ENCODE results near the gene ARPP19.
"Not testable (repeated sequence)": the region's sequence is repeated elsewhere in the genome, so short reads cannot be mapped to it uniquely, and the experiment has no call there.

ARPP19 gene

DNA sequence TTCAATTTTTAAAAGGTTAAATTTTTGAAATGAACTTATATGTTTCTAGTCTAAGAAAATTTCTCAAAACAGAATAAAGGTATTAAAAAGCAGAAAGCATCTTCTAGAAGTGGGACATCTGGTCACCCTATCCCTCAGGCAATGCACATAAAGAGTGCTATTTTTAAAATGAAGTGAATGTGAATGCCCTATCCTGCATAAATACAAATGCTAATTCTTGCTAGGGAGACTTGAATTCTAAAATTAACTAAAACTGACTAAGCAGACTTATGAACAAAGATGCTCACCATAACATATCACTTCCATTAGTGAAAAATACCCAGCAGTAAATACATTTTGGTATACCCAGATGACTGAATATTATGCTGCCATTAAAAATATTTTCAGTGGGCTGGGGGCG lies 51.8 kb downstream of the ARPP19 start:
- ATAC-seq: no peak
- TF ChIP-seq PPARA (CRISPR knock-in tag; IDR thresholded peaks at IDR 0.05; ENCODE audit: borderline replicate concordance): no peak
- no peak for TF ChIP-seq RARB (CRISPR knock-in tag; IDR thresholded peaks at IDR 0.05)

DNA sequence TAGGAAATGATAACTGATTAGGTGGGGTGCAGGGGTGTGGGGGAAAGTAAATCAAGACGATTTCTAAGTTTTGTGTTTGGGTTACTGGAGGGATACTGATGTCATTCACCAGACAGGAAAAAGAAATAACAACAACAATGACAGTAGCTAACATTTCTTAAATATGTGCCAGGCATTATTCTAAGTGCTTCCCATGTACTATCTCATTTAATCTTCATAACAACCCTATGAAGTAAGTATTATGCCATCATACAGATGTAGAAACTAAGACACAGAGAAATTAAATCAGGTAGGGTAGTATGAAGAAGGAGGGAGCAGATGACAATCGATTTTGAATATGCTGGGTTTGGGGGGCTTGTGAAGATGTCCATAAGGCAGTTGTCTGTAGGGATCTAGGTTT lies 53.5 kb downstream of the ARPP19 start:
- no peak for ATAC-seq
- TF ChIP-seq RARB (CRISPR knock-in tag; IDR thresholded peaks at IDR 0.05) (no peak), ZNF8 (CRISPR knock-in tag; IDR thresholded peaks at IDR 0.05) (no peak), ZNF565 (CRISPR knock-in tag; conservative IDR thresholded peaks at IDR 0.05; ENCODE audit: low read depth) (no peak), TOX (CRISPR knock-in tag; IDR thresholded peaks at IDR 0.05; ENCODE audit: borderline replicate concordance) (no peak), CSDC2 (CRISPR knock-in tag; IDR thresholded peaks at IDR 0.05) (no peak), PPARA (CRISPR knock-in tag; IDR thresholded peaks at IDR 0.05; ENCODE audit: borderline replicate concordance) (no peak)
- TF ChIP-seq, protein P1, sequence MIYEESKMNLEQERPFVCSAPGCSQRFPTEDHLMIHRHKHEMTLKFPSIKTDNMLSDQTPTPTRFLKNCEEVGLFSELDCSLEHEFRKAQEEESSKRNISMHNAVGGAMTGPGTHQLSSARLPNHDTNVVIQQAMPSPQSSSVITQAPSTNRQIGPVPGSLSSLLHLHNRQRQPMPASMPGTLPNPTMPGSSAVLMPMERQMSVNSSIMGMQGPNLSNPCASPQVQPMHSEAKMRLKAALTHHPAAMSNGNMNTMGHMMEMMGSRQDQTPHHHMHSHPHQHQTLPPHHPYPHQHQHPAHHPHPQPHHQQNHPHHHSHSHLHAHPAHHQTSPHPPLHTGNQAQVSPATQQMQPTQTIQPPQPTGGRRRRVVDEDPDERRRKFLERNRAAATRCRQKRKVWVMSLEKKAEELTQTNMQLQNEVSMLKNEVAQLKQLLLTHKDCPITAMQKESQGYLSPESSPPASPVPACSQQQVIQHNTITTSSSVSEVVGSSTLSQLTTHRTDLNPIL (CRISPR knock-in tag; IDR thresholded peaks at IDR 0.05; ENCODE audit: low read depth): no peak

DNA sequence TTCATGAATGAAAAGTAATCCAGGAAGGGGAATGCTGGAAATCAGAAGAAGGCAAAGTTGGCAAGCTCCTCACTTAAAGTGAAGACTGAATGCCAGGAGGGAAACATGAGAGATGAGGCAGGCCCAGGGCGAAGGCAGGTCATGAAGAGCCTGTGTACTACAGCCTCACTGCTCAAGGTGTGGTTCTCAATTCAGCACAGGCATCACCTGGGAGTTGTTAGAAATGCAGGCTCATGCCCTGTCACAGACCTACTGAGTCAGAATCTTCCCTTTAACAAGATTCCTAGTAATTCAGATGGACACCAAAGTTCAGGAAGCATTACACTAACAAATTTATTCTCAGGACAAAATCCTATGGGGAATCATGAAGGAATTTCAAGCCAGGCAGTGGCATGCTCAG lies 54.3 kb downstream of the ARPP19 start:
- no peak for ATAC-seq
- TF ChIP-seq, protein P1 (CRISPR knock-in tag; IDR thresholded peaks at IDR 0.05; ENCODE audit: low read depth): no peak
- TF ChIP-seq, protein P2, sequence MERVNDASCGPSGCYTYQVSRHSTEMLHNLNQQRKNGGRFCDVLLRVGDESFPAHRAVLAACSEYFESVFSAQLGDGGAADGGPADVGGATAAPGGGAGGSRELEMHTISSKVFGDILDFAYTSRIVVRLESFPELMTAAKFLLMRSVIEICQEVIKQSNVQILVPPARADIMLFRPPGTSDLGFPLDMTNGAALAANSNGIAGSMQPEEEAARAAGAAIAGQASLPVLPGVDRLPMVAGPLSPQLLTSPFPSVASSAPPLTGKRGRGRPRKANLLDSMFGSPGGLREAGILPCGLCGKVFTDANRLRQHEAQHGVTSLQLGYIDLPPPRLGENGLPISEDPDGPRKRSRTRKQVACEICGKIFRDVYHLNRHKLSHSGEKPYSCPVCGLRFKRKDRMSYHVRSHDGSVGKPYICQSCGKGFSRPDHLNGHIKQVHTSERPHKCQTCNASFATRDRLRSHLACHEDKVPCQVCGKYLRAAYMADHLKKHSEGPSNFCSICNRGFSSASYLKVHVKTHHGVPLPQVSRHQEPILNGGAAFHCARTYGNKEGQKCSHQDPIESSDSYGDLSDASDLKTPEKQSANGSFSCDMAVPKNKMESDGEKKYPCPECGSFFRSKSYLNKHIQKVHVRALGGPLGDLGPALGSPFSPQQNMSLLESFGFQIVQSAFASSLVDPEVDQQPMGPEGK (CRISPR knock-in tag; IDR thresholded peaks at IDR 0.05; ENCODE audit: borderline replicate concordance): no peak
- TF ChIP-seq ZFP30 (CRISPR knock-in tag; IDR thresholded peaks at IDR 0.05): no peak
- TF ChIP-seq, protein P3, sequence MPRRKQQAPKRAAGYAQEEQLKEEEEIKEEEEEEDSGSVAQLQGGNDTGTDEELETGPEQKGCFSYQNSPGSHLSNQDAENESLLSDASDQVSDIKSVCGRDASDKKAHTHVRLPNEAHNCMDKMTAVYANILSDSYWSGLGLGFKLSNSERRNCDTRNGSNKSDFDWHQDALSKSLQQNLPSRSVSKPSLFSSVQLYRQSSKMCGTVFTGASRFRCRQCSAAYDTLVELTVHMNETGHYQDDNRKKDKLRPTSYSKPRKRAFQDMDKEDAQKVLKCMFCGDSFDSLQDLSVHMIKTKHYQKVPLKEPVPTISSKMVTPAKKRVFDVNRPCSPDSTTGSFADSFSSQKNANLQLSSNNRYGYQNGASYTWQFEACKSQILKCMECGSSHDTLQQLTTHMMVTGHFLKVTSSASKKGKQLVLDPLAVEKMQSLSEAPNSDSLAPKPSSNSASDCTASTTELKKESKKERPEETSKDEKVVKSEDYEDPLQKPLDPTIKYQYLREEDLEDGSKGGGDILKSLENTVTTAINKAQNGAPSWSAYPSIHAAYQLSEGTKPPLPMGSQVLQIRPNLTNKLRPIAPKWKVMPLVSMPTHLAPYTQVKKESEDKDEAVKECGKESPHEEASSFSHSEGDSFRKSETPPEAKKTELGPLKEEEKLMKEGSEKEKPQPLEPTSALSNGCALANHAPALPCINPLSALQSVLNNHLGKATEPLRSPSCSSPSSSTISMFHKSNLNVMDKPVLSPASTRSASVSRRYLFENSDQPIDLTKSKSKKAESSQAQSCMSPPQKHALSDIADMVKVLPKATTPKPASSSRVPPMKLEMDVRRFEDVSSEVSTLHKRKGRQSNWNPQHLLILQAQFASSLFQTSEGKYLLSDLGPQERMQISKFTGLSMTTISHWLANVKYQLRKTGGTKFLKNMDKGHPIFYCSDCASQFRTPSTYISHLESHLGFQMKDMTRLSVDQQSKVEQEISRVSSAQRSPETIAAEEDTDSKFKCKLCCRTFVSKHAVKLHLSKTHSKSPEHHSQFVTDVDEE (CRISPR knock-in tag; IDR thresholded peaks at IDR 0.05): no peak
- no peak for TF ChIP-seq TOX (CRISPR knock-in tag; IDR thresholded peaks at IDR 0.05; ENCODE audit: borderline replicate concordance)
- TF ChIP-seq RARB (CRISPR knock-in tag; IDR thresholded peaks at IDR 0.05): no peak
- no peak for TF ChIP-seq ZC3H10 (CRISPR knock-in tag; IDR thresholded peaks at IDR 0.05)
- TF ChIP-seq, protein P4, sequence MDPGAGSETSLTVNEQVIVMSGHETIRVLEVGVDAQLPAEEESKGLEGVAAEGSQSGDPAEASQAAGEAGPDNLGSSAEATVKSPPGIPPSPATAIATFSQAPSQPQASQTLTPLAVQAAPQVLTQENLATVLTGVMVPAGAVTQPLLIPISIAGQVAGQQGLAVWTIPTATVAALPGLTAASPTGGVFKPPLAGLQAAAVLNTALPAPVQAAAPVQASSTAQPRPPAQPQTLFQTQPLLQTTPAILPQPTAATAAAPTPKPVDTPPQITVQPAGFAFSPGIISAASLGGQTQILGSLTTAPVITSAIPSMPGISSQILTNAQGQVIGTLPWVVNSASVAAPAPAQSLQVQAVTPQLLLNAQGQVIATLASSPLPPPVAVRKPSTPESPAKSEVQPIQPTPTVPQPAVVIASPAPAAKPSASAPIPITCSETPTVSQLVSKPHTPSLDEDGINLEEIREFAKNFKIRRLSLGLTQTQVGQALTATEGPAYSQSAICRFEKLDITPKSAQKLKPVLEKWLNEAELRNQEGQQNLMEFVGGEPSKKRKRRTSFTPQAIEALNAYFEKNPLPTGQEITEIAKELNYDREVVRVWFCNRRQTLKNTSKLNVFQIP (CRISPR knock-in tag; IDR thresholded peaks at IDR 0.05; ENCODE audit: borderline replicate concordance, low read depth): no peak
- TF ChIP-seq OSR1 (CRISPR knock-in tag; IDR thresholded peaks at IDR 0.05): no peak
- TF ChIP-seq ZNF8 (CRISPR knock-in tag; IDR thresholded peaks at IDR 0.05): no peak
- no peak for TF ChIP-seq CSDC2 (CRISPR knock-in tag; IDR thresholded peaks at IDR 0.05)
- no peak for TF ChIP-seq PPARA (CRISPR knock-in tag; IDR thresholded peaks at IDR 0.05; ENCODE audit: borderline replicate concordance)
- no peak for TF ChIP-seq ZNF565 (CRISPR knock-in tag; conservative IDR thresholded peaks at IDR 0.05; ENCODE audit: low read depth)
- no peak for TF ChIP-seq GLIS3 (CRISPR knock-in tag; IDR thresholded peaks at IDR 0.05)
- no peak for TF ChIP-seq ZNF70 (CRISPR knock-in tag; IDR thresholded peaks at IDR 0.05)
- TF ChIP-seq ESRRG (CRISPR knock-in tag; IDR thresholded peaks at IDR 0.05): no peak
- TF ChIP-seq ZFP3 (CRISPR knock-in tag; IDR thresholded peaks at IDR 0.05): no peak

DNA sequence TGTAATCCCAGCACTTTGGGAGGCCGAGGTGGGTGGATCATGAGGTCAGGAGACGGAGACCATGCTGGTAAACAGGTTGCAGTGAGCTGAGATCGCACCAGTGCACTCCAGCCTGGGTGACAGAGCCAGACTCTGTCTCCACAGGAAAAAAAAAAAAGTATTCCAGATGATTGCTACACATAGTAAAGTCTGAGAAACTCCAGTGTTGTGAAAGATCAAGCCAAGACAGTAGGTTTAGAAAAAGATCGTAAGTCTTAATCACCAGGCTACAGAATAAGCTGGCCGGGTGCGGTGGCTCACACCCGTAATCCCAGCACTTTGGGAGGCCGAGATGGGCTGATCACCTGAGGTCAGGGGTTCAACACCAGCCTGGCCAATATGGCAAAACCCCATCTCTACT lies 56.0 kb downstream of the ARPP19 start:
- not testable (repeated sequence) for ATAC-seq

DNA sequence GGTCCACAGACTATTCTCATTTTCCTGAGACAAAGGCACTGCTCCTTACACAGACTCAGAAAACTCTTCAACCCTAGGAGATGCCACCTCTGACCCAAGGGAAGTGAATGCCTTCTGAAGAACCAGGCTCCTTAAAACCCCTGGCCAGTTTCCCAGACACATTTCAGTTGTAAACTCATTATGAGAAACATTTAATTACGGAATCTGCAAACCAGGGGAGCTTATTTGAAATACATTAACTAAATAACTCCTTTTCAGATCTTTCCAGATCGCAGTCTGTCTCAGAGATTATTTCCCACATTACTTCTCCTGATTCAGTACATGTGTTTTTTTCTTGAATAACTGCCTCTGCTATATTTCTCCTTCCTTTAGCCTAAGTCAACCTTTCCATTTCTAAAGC lies 57.7 kb downstream of the ARPP19 start:
- ATAC-seq: no peak
- TF ChIP-seq, protein P2 (CRISPR knock-in tag; IDR thresholded peaks at IDR 0.05; ENCODE audit: borderline replicate concordance): no peak
- no peak for TF ChIP-seq ZFP30 (CRISPR knock-in tag; IDR thresholded peaks at IDR 0.05)
- TF ChIP-seq ARNTL (CRISPR knock-in tag; IDR thresholded peaks at IDR 0.05; ENCODE audit: borderline replicate concordance, low read depth): no peak
- no peak for TF ChIP-seq ZNF70 (CRISPR knock-in tag; IDR thresholded peaks at IDR 0.05)
- TF ChIP-seq GLIS3 (CRISPR knock-in tag; IDR thresholded peaks at IDR 0.05): no peak
- TF ChIP-seq ZFP3 (CRISPR knock-in tag; IDR thresholded peaks at IDR 0.05): no peak
- no peak for TF ChIP-seq ZNF8 (CRISPR knock-in tag; IDR thresholded peaks at IDR 0.05)
- no peak for TF ChIP-seq OSR1 (CRISPR knock-in tag; IDR thresholded peaks at IDR 0.05)
- no peak for TF ChIP-seq PPARA (CRISPR knock-in tag; IDR thresholded peaks at IDR 0.05; ENCODE audit: borderline replicate concordance)
- TF ChIP-seq, protein P3 (CRISPR knock-in tag; IDR thresholded peaks at IDR 0.05): no peak
- TF ChIP-seq CSDC2 (CRISPR knock-in tag; IDR thresholded peaks at IDR 0.05): no peak
- no peak for TF ChIP-seq ISL1 (CRISPR knock-in tag; IDR thresholded peaks at IDR 0.05)
